Transverse colon (tissue), 4 donors: ENCODE data around the gene SEL1L3.
A peak's percentile ranks its signal among the peaks of the same experiment; 100 is the strongest.

Experiments used
- CTCF ChIP-seq, 5 experiments: fragments of 200-600 bp in 3 of 5; fragments of 450-650 bp in 2 of 5; sonication (generic) in 3 of 5; IDR thresholded peaks; 1 replicate in 2 of 5; 2 replicates in 3 of 5; pipeline ENCODE4 v1.5.1; 2016 to 2017; ENCODE audit warnings: antibody characterized with exemption in 5 of 5, inconsistent platforms in 3 of 5, mild to moderate bottlenecking in 2 of 5, moderate library complexity in 1 of 5
- EP300 ChIP-seq: sonication (generic); formaldehyde crosslinking; IDR thresholded peaks from one replicate; pipeline ENCODE4 v1.6.1; 2017; ENCODE audit warnings: antibody characterized with exemption, low read depth
- POLR2A ChIP-seq: fragments of 450-650 bp; IDR thresholded peaks from one replicate; pipeline ENCODE4 v1.6.1; 2016; ENCODE audit warnings: antibody characterized with exemption, mild to moderate bottlenecking, moderate library complexity
- POLR2AphosphoS5 ChIP-seq, 3 donors: sonication (generic); formaldehyde crosslinking; IDR thresholded peaks; one replicate each; pipeline ENCODE4 v1.6.1; 2016; ENCODE audit warnings: antibody characterized with exemption in 3 of 3

DNA sequence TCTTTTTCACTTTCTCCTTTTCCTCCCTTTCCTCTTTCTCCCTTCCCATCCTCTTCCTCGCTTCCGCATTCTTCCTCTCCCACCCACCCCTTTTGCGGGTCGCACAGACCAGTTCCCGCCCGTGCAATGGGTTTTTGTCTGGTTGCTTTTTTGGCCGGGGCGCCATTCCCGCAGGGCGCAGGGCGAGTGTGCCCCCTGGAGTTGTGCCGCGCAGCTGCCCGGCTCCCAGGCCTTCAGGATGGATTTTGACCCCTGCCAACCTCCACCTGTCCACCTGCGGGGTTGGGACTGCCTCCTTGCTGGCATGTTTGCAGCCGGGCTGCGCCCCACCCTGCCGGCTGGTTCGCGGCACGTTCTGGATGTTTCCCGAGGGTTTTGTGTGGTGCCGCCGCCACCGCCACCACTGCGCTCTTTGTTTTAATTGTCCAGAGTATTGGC is 578 bp upstream of the SEL1L3 start:
- peak; percentile 17 to 75 (median 44) for TF ChIP-seq CTCF (IDR thresholded peaks at IDR 0.05)
- TF ChIP-seq EP300: no peak
- peak in 2 of 3 donors; percentile 28 to 59 for TF ChIP-seq POLR2AphosphoS5 (IDR thresholded peaks at IDR 0.05)
- TF ChIP-seq POLR2A: peak; percentile 76
